ENCODE results near the gene CD180.
"Not testable (repeated sequence)": the region's sequence is repeated elsewhere in the genome, so short reads cannot be mapped to it uniquely, and the experiment has no call there.

DNA sequence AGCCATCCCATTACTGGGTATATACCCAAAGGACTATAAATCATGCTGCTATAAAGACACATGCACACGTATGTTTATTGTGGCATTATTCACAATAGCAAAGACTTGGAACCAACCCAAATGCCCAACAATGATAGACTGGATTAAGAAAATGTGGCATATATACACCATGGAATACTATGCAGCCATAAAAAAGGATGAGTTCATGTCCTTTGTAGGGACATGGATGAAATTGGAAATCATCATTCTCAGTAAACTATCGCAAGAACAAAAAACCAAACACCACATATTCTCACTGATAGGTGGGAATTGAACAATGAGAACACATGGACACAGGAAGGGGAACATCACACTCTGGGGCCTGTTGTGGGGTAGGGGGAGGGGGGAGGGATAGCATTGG, 23.2 kb downstream of the CD180 start:
- TF ChIP-seq POLR2AphosphoS5 (IDR thresholded peaks at IDR 0.05; ENCODE audit: low read depth); GABPA (IDR thresholded peaks at IDR 0.05; ENCODE audit: low read depth); SPI1 (IDR thresholded peaks at IDR 0.05; ENCODE audit: borderline replicate concordance, low read depth): not testable (repeated sequence)
- TF ChIP-seq, protein P1, sequence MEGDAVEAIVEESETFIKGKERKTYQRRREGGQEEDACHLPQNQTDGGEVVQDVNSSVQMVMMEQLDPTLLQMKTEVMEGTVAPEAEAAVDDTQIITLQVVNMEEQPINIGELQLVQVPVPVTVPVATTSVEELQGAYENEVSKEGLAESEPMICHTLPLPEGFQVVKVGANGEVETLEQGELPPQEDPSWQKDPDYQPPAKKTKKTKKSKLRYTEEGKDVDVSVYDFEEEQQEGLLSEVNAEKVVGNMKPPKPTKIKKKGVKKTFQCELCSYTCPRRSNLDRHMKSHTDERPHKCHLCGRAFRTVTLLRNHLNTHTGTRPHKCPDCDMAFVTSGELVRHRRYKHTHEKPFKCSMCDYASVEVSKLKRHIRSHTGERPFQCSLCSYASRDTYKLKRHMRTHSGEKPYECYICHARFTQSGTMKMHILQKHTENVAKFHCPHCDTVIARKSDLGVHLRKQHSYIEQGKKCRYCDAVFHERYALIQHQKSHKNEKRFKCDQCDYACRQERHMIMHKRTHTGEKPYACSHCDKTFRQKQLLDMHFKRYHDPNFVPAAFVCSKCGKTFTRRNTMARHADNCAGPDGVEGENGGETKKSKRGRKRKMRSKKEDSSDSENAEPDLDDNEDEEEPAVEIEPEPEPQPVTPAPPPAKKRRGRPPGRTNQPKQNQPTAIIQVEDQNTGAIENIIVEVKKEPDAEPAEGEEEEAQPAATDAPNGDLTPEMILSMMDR (IDR thresholded peaks at IDR 0.05; ENCODE audit: insufficient read depth, low read length), result not testable (repeated sequence)
- TF ChIP-seq, protein P2, sequence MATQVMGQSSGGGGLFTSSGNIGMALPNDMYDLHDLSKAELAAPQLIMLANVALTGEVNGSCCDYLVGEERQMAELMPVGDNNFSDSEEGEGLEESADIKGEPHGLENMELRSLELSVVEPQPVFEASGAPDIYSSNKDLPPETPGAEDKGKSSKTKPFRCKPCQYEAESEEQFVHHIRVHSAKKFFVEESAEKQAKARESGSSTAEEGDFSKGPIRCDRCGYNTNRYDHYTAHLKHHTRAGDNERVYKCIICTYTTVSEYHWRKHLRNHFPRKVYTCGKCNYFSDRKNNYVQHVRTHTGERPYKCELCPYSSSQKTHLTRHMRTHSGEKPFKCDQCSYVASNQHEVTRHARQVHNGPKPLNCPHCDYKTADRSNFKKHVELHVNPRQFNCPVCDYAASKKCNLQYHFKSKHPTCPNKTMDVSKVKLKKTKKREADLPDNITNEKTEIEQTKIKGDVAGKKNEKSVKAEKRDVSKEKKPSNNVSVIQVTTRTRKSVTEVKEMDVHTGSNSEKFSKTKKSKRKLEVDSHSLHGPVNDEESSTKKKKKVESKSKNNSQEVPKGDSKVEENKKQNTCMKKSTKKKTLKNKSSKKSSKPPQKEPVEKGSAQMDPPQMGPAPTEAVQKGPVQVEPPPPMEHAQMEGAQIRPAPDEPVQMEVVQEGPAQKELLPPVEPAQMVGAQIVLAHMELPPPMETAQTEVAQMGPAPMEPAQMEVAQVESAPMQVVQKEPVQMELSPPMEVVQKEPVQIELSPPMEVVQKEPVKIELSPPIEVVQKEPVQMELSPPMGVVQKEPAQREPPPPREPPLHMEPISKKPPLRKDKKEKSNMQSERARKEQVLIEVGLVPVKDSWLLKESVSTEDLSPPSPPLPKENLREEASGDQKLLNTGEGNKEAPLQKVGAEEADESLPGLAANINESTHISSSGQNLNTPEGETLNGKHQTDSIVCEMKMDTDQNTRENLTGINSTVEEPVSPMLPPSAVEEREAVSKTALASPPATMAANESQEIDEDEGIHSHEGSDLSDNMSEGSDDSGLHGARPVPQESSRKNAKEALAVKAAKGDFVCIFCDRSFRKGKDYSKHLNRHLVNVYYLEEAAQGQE (IDR thresholded peaks at IDR 0.05; ENCODE audit: insufficient replicate concordance, low read depth), result not testable (repeated sequence)

Data from HL-60 (cell line).